AG09319 (cell line): ENCODE results near the gene HOXA1.

Source experiments
- DNase-seq: peaks from one replicate; pipeline ENCODE4 v3.0.0-alpha.2; 2010; ENCODE audit warnings: low read depth; ENCODE audit errors: extremely low read depth
- TF ChIP-seq, protein P1 (sequence below): IDR thresholded peaks from 2 replicates; pipeline ENCODE4 v1.5.1; 2011; ENCODE audit warnings: low read depth, mild to moderate bottlenecking, inconsistent platforms, low read length, moderate library complexity

HOXA1 gene

DNA sequence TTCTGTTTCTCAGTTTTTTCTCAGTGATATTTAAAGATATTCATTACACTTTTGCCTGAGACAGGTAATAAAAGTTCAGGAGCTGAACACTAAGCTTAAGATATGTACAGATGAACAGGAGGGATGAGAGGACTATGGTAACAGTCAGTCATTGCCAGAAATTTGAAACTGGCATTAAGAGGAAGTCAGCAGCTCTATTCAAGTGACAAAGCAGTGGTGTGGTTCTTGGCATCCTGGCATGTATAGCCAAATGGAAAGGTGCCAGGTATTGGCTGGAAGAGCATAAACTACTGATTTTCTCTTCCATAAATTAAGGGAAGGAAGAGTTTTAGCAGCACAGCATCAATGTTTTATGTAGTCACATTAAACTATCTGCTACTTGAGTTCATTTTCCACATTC is 22.7 kb downstream of the HOXA1 start:
- TF ChIP-seq, protein P1, sequence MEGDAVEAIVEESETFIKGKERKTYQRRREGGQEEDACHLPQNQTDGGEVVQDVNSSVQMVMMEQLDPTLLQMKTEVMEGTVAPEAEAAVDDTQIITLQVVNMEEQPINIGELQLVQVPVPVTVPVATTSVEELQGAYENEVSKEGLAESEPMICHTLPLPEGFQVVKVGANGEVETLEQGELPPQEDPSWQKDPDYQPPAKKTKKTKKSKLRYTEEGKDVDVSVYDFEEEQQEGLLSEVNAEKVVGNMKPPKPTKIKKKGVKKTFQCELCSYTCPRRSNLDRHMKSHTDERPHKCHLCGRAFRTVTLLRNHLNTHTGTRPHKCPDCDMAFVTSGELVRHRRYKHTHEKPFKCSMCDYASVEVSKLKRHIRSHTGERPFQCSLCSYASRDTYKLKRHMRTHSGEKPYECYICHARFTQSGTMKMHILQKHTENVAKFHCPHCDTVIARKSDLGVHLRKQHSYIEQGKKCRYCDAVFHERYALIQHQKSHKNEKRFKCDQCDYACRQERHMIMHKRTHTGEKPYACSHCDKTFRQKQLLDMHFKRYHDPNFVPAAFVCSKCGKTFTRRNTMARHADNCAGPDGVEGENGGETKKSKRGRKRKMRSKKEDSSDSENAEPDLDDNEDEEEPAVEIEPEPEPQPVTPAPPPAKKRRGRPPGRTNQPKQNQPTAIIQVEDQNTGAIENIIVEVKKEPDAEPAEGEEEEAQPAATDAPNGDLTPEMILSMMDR = no peak
- DNase-seq = no peak

DNA sequence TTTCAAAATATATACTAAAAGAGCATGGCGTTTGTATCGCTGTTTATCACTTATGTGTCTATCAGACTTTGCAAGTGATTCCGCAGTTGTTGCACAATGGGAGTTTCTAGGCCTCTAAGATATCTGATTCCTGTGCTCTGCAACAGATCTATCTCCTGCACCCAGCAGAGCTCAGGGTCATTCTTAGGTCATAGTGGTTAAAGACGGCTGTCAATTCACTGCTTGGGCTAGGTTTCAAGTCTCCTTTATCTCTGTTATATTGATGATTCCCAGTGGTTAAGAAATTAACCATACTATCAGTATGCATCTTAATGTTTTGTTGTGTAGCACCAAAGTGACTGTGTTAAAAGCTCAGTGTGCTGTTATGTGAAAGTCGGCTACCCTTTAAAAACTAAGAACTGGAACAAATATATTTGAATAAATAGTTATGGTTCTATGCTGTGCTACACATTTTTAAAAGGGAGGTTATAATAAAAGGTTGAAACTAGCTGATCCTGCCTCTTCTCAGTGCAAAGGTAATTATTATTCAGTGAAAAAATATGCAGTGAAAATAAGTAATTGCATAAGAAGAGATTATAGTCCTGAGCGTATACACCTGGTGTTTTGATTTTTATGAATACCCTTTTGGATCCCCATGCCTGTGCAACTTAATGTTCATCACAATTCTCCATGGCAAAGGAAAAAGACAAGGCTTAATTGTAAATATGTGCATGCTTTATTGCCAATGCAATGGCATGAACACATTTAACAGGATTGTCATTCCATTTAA is 24.0 kb downstream of the HOXA1 start:
- DNase-seq = no peak
- TF ChIP-seq, protein P1 = no peak

DNA sequence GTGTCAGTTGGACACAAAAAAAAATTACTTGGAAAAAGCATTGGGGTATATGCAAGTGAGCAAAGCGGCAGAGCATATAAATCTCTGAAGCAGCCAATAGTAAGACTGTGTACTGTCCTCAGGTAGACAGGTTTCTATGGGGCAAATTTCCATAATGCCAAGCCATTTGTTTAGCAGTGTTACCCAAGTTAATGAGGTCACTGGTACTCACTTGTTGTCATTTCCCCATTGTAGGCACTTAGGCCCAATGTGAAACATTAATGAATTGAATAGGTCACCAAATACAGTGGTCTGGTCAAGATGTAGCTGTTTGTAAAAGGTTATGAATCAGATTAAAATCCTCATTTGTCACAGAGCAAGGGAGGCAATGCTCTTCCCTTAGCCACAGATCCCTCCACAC is 27.5 kb downstream of the HOXA1 start:
- TF ChIP-seq, protein P1 = no peak
- DNase-seq = no peak

DNA sequence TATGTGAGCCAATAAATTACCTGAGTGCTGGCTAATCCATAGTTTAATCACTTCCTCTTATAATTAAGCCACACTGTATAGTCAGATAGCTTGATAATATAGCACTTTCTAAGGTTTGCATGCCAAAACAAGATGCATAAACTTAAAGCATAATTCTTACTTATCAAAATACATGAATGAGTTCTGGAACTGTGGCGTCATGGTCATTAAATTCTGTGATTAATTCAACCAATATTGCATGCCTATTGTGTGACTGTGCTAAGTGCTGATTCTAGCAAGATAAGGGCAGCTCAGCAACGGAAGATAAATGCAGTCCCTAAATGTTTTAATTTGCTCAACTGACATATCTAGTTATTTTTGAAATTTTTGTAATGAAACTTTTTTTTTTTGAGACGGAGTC is 29.7 kb downstream of the HOXA1 start:
- no peak for DNase-seq
- TF ChIP-seq, protein P1 = no peak

DNA sequence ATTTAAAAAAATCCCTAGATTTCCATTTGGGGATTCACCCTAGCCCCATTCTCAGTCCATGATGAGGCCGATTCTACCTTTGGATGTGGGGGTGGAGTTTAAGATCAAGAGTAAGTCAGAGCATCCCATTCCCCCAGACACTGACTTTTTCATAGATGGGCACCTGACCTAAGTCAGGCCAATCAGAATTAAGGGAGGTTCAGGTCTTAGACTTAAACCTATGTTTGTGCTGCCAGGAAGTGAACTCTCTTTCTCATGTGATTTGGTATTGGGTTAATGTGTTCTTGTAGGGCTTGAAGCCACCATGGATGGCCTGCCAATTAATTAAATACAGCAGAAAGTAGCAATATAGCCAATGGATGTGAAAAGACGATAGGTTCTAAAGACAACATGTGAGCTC is 30.1 kb downstream of the HOXA1 start:
- TF ChIP-seq, protein P1 = no peak

DNA sequence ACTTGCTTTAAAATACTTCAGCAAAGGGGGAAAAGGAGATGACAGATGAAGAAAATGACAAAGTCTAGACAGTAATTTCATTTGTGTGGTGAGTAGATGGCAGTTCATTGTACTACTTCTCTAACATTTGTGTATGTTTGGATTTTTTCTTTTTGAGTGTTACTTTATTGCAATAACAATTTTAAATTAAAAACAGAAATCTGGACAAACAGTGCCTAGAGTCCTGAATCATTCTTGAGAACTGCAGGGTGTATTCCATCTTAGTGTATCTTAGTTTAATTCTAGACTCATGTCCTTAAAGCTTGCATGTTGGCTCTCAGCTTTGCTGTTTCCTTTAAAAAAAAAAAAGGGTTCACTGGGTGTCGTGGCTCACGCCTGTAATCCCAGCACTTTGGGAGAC is 31.1 kb downstream of the HOXA1 start:
- no peak for DNase-seq
- TF ChIP-seq, protein P1 = no peak

More for the DNA sequence above, 30.1 kb downstream of the HOXA1 start:
- no peak for DNase-seq

DNA sequence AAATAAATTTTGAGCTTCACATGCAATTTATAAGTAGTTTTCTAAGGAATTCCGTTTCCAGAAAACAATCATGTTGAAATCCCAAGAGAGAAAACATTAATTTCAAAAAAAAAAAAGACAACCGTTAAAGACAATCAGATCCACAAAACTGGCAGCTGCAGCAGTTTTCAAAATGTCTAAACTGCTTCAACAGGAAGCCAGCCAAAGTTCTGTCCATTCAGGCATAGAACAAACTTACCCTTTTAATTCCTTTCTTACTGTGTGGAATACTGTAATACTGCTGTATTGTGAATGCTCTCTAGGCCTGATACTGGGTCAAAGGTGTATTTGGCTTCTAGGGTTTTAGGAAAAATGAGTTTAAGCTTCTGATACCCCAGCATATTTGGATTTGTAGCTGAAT is 31.6 kb downstream of the HOXA1 start:
- DNase-seq = no peak
- TF ChIP-seq, protein P1 = no peak
